Osteocyte (in vitro differentiated cells): ENCODE measurements around the gene CCDC85B. TPM values are rescaled to one million over a fixed set of nuclear protein-coding genes. Genes with fewer than 3 reads are reported as not detected.

Experiments used
- DNase-seq: peaks from one replicate; pipeline ENCODE4 v3.0.0; 2021; ENCODE audit warnings: mixed read lengths; ENCODE audit not compliant: unreplicated experiment; ENCODE audit errors: extremely low spot score
- H3K27ac Mint-ChIP-seq: one replicate; pipeline ENCODE4 v1.8.0; 2021; ENCODE audit warnings: mild to moderate bottlenecking, mixed read lengths; ENCODE audit not compliant: unreplicated experiment
- H3K27me3 Mint-ChIP-seq: one replicate; pipeline ENCODE4 v1.8.0; 2021; ENCODE audit warnings: mixed read lengths; ENCODE audit not compliant: unreplicated experiment
- H3K36me3 Mint-ChIP-seq: one replicate; pipeline ENCODE4 v1.8.0; 2021; ENCODE audit warnings: mixed read lengths; ENCODE audit not compliant: unreplicated experiment
- H3K4me1 Mint-ChIP-seq: one replicate; pipeline ENCODE4 v1.8.0; 2021; ENCODE audit warnings: mixed read lengths; ENCODE audit not compliant: unreplicated experiment
- H3K4me3 Mint-ChIP-seq: one replicate; pipeline ENCODE4 v1.8.0; 2021; ENCODE audit warnings: mild to moderate bottlenecking, moderate library complexity, mixed read lengths; ENCODE audit not compliant: unreplicated experiment
- H3K9me3 Mint-ChIP-seq: one replicate; pipeline ENCODE4 v1.8.0; 2021; ENCODE audit warnings: mixed read lengths; ENCODE audit not compliant: unreplicated experiment
- CTCF ChIP-seq: fragments of 200-600 bp; sonication (generic); IDR thresholded peaks from 2 replicates; pipeline ENCODE4 v1.5.0; 2021; ENCODE audit warnings: antibody characterized with exemption, mild to moderate bottlenecking, moderate library complexity
- total RNA-seq: library from RNA; stranded (reverse); gene quantifications from 2 replicates; pipeline ENCODE4 v1.2.1, GENCODE V29; 2021

CCDC85B gene
- total RNA-seq, 1 donor from 2014 or later, result 39.0 TPM

GRCh38 chr11:65880844-65881421 is 9.5 kb upstream of the CCDC85B start:
- Mint-ChIP-seq H3K27ac (no peak overlapping the region), H3K36me3 (peaks cover 18% of the 10 kb centered on the region), H3K9me3 (no peaks in the 10 kb centered on the region), H3K27me3 (no peaks in the 10 kb centered on the region), H3K4me1 (peaks cover 5% of the 10 kb centered on the region), H3K4me3 (no peak overlapping the region)
- TF ChIP-seq CTCF, result no peak
- DNase-seq, result no peak

GRCh38 chr11:65882120-65883057 is 8.1 kb upstream of the CCDC85B start:
- no peak overlapping the region for H3K27ac Mint-ChIP-seq
- H3K9me3 Mint-ChIP-seq, result no peaks in the 10 kb centered on the region
- H3K27me3 Mint-ChIP-seq, result no peaks in the 10 kb centered on the region
- DNase-seq, result no peak
- H3K36me3 Mint-ChIP-seq, result peaks cover 23% of the 10 kb centered on the region
- H3K4me1 Mint-ChIP-seq, result peaks cover 16% of the 10 kb centered on the region
- no peak overlapping the region for H3K4me3 Mint-ChIP-seq
- no peak for TF ChIP-seq CTCF

GRCh38 chr11:65883058-65883761 is 7.3 kb upstream of the CCDC85B start:
- Mint-ChIP-seq H3K36me3 (peaks cover 23% of the 10 kb centered on the region), H3K27me3 (no peaks in the 10 kb centered on the region), H3K4me3 (no peak overlapping the region), H3K27ac (no peak overlapping the region), H3K9me3 (no peaks in the 10 kb centered on the region), H3K4me1 (peaks cover 23% of the 10 kb centered on the region)
- no peak for TF ChIP-seq CTCF
- no peak for DNase-seq

GRCh38 chr11:65883786-65884715 is 6.4 kb upstream of the CCDC85B start:
- H3K4me3 Mint-ChIP-seq, result no peak overlapping the region
- peaks cover 29% of the 10 kb centered on the region for H3K4me1 Mint-ChIP-seq
- no peak for TF ChIP-seq CTCF
- DNase-seq, result no peak
- H3K9me3 Mint-ChIP-seq, result no peaks in the 10 kb centered on the region
- peak overlapping the region; percentile 82 for H3K27ac Mint-ChIP-seq
- peaks cover 23% of the 10 kb centered on the region for H3K36me3 Mint-ChIP-seq
- no peaks in the 10 kb centered on the region for H3K27me3 Mint-ChIP-seq
